Esophagus squamous epithelium (tissue), 4 donors: ENCODE results near the gene FBXW5.

Experiments
- CTCF ChIP-seq, 6 experiments: fragments of 450-650 bp in 4 of 6; fragments of 200-600 bp in 2 of 6; sonication (generic) in 2 of 6; IDR thresholded peaks; one replicate each; pipeline ENCODE4 v1.5.1; 2016 to 2019; ENCODE audit warnings: antibody characterized with exemption in 6 of 6, mild to moderate bottlenecking in 4 of 6, moderate library complexity in 4 of 6
- POLR2A ChIP-seq, 4 donors: fragments of 450-650 bp; IDR thresholded peaks; one replicate each; pipeline ENCODE4 v1.6.1; 2017; ENCODE audit warnings: antibody characterized with exemption in 4 of 4, mild to moderate bottlenecking in 4 of 4, moderate library complexity in 3 of 4

- TF ChIP-seq CTCF (IDR thresholded peaks at IDR 0.05) (no peak), POLR2A (IDR thresholded peaks at IDR 0.05) (no peak)
These were observed 18.8 kb upstream of the FBXW5 start for GRCh38 chr9:136963341-136963740.
